ENCODE data around the gene SARDH.

Gene SARDH

DNA sequence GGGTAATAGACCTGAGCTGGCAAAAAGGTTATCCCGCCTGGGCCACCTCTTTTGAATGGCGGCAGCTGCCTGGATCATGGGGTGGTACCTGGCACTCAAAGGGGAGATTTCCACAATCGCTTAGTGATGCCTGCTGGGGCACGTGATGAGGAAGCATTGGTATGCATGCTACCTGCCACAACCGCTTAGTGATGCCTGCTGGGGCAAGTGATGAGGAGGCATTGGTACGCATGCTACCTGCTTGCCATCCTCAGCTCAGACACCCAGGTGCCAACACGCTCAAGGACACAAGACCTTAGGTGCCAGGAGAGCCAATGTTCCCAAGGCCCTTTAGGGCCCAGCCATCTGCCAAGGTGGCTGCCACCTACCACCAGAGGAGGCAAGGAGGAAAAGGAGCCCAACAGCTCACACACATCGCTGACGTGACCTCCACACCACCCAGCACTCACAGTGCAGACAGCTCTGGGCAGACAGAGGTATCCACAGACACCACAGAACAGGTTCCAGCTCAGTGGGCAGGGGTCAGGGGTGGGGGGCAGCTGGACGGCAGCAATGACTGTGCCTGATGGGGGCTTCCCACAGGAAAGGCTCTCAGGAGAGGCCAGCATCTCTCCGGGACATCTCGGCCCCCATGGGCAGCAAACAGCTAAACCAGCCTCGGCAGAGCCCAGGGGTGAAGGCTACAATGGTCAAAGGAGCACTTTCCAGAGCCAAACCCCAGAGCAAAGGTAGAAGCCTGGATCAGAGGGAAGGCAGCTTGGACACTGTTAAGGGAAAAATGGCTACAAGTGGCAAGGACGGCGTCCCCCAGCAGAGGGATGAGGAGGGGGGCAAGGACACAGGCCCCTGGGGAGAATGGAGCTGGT, 43.0 kb upstream of the SARDH start:
- H3K4me3 ChIP-seq (ENCODE audit: low read depth in 1 of 2, low read length in 2 of 2): no peak overlapping the region
- no peak overlapping the region for H3K9ac ChIP-seq (ENCODE audit: low read length)
- H3K27me3 ChIP-seq (ENCODE audit: control insufficient read depth in 1 of 2, insufficient read depth in 2 of 2, low read length in 2 of 2): no peaks in the 10 kb centered on the region
- H3K27ac ChIP-seq (ENCODE audit: low read depth, low read length): no peak overlapping the region
- H3K9me3 ChIP-seq (ENCODE audit: low read length): no peaks in the 10 kb centered on the region
- H3K36me3 ChIP-seq (ENCODE audit: insufficient read depth, low read length): no peaks in the 10 kb centered on the region
- H3K4me1 ChIP-seq (ENCODE audit: insufficient read depth, low read length): no peaks in the 10 kb centered on the region

DNA sequence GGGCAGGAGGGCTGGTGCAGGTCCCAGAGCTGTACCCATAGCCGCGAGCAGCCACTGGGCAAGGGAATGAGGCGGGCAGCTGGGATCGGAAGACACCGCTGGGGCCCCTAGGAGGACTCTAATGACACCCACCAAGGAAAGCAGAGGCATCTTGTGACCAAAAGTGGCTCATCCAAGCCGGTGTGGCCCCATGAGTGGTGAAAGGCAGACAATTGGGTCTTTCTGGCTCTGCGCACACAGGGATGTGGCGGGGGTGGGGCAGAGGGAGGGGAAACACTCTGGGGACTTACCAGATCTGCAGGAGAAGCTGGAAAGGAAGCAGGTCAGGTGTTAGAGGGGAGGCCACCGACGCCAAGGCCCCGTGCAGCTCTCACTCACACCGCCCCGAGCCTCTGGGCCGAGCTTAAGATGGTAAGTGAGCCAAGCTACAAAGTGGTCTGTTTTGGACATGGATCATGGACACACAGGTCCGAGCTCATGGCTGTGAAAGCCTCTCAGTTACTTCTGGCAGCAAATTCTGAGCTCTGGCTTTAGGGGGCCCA, 42.3 kb upstream of the SARDH start:
- Histone ChIP-seq H3K27me3 (ENCODE audit: control insufficient read depth in 1 of 2, insufficient read depth in 2 of 2, low read length in 2 of 2) (no peaks in the 10 kb centered on the region), H3K9me3 (ENCODE audit: low read length) (no peaks in the 10 kb centered on the region), H3K4me3 (ENCODE audit: low read depth in 1 of 2, low read length in 2 of 2) (no peak overlapping the region), H3K9ac (ENCODE audit: low read length) (no peak overlapping the region), H3K36me3 (ENCODE audit: insufficient read depth, low read length) (no peaks in the 10 kb centered on the region), H3K4me1 (ENCODE audit: insufficient read depth, low read length) (no peaks in the 10 kb centered on the region), H3K27ac (ENCODE audit: low read depth, low read length) (no peak overlapping the region)

DNA sequence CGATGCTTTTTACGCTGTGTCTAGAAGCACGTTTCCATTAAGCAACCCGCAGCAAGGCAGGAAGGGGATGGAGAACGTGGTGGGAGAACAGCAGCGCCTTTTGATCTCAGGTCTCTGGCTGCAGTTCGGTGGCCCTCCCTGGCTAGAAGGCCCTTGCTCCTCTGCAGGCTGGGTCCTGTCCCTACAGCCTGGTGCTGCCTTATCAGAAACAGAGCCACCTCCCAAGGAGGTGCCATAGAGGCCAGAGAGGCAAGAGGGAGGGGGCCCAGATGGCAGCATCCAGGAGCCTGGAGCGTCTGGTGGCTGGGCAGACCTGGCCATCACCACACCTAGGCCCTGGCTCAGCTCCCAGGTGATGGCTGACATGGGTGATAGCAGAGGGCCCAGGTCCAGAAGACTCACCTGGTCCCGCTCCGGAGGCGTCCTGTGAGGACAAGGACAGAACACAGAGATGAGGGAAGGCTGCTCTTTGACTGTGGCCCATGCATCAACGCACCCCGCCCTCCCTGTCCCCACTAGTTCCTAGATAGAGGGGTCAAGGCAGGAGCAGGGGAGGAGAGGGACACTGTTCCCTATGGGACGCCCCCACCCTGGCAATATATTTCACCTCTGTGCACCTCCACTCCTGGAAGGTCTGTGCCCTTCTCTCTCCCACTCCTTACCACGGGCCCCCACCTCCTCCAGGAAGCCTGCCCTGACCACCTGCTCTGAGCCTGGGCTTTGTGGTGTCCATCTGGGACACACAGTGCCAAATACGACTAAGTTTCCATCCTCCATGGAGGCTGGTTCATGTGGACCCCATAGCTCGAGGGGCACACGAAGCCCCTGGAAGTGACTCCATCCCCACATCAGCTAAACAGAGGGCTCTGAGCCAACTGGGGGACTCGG, 41.6 kb upstream of the SARDH start:
- Histone ChIP-seq H3K27me3 (ENCODE audit: control insufficient read depth in 1 of 2, insufficient read depth in 2 of 2, low read length in 2 of 2) (no peaks in the 10 kb centered on the region), H3K27ac (ENCODE audit: low read depth, low read length) (no peak overlapping the region), H3K36me3 (ENCODE audit: insufficient read depth, low read length) (peaks cover 3% of the 10 kb centered on the region), H3K4me3 (ENCODE audit: low read depth in 1 of 2, low read length in 2 of 2) (no peak overlapping the region), H3K9me3 (ENCODE audit: low read length) (no peaks in the 10 kb centered on the region), H3K9ac (ENCODE audit: low read length) (no peak overlapping the region), H3K4me1 (ENCODE audit: insufficient read depth, low read length) (no peaks in the 10 kb centered on the region)

DNA sequence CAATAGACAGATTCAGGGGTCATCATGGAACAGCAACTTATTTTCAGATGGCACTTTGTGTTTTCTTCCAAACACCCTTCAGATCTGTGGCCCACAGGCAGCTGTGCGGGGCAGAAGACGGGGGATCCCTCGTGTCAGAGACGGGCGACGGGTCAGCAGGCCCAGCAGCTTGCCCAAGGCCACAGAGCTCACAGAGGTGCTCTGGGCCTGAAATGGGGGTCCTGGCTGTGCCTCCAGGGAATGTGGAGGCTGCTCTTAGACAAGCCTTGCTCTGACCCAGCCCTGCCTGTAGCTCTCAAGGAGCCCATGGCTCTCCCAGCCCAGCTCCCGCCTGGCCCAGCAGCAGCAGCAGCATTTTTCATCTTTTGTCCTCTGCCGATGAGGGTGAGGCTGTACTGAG, 40.9 kb upstream of the SARDH start:
- H3K27me3 ChIP-seq (ENCODE audit: control insufficient read depth in 1 of 2, insufficient read depth in 2 of 2, low read length in 2 of 2): no peaks in the 10 kb centered on the region
- H3K9me3 ChIP-seq (ENCODE audit: low read length): no peaks in the 10 kb centered on the region
- H3K4me1 ChIP-seq (ENCODE audit: insufficient read depth, low read length): no peaks in the 10 kb centered on the region
- H3K4me3 ChIP-seq (ENCODE audit: low read depth in 1 of 2, low read length in 2 of 2): no peak overlapping the region
- H3K27ac ChIP-seq (ENCODE audit: low read depth, low read length): no peak overlapping the region
- peaks cover 10% of the 10 kb centered on the region for H3K36me3 ChIP-seq (ENCODE audit: insufficient read depth, low read length)
- no peak overlapping the region for H3K9ac ChIP-seq (ENCODE audit: low read length)

DNA sequence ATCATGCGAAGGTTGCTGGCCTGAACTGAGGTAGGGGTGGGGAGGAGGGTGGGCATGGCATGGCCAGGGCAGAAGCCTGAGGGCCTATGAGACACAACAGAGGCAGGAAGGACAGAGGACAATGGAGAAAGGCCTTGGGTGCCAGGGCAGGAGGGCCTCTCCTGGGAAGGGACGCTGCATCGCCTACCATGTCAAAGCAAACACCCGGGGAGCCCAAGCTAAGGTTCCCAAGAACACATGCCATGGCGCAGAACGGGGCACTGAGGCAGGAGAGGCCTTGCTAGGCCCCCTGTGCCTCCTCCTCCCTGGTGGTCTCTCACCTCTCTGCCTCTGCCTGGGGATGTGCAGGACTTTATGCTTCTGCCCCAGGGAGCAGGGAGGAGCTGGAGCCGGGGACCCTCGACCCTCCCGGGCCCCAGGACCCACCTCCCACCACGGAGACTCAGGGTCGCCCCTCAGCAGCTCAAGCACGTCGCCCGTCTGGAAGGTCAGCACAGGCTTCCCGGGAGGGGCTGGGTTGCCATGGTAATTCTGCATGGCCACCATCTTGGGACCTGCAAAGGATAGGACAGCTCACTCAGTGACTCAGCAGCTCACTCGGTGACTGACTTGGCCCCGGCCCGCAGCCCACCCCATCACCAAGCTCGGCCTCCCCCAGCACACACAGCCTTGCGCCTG, 40.3 kb upstream of the SARDH start:
- H3K9me3 ChIP-seq (ENCODE audit: low read length): no peaks in the 10 kb centered on the region
- no peak overlapping the region for H3K9ac ChIP-seq (ENCODE audit: low read length)
- H3K27ac ChIP-seq (ENCODE audit: low read depth, low read length): no peak overlapping the region
- H3K36me3 ChIP-seq (ENCODE audit: insufficient read depth, low read length): peaks cover 14% of the 10 kb centered on the region
- no peaks in the 10 kb centered on the region for H3K27me3 ChIP-seq (ENCODE audit: control insufficient read depth in 1 of 2, insufficient read depth in 2 of 2, low read length in 2 of 2)
- H3K4me1 ChIP-seq (ENCODE audit: insufficient read depth, low read length): no peaks in the 10 kb centered on the region
- H3K4me3 ChIP-seq (ENCODE audit: low read depth in 1 of 2, low read length in 2 of 2): no peak overlapping the region

DNA sequence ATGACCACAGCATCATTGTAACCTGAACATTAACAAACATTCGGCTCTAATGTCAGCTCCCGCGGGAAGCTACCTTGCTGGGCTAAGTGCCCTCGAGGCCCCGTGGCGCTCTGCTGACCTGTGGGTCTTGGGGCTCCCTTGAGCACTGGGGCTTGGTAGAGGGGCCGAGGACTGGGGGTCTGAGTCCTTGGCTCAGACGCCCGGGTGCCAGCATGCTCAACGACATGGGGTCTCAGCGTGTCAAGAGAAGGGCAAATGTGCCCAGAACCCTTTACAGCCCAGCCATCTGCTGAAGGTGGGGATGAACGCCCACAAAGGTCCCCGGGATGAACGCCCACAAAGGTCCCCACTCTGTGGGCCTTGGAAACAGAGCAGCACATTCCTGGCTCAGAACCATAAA, 39.7 kb upstream of the SARDH start:
- H3K9me3 ChIP-seq (ENCODE audit: low read length): no peaks in the 10 kb centered on the region
- no peaks in the 10 kb centered on the region for H3K27me3 ChIP-seq (ENCODE audit: control insufficient read depth in 1 of 2, insufficient read depth in 2 of 2, low read length in 2 of 2)
- peaks cover 14% of the 10 kb centered on the region for H3K36me3 ChIP-seq (ENCODE audit: insufficient read depth, low read length)
- no peak overlapping the region for H3K4me3 ChIP-seq (ENCODE audit: low read depth in 1 of 2, low read length in 2 of 2)
- no peak overlapping the region for H3K27ac ChIP-seq (ENCODE audit: low read depth, low read length)
- H3K9ac ChIP-seq (ENCODE audit: low read length): no peak overlapping the region
- no peaks in the 10 kb centered on the region for H3K4me1 ChIP-seq (ENCODE audit: insufficient read depth, low read length)

DNA sequence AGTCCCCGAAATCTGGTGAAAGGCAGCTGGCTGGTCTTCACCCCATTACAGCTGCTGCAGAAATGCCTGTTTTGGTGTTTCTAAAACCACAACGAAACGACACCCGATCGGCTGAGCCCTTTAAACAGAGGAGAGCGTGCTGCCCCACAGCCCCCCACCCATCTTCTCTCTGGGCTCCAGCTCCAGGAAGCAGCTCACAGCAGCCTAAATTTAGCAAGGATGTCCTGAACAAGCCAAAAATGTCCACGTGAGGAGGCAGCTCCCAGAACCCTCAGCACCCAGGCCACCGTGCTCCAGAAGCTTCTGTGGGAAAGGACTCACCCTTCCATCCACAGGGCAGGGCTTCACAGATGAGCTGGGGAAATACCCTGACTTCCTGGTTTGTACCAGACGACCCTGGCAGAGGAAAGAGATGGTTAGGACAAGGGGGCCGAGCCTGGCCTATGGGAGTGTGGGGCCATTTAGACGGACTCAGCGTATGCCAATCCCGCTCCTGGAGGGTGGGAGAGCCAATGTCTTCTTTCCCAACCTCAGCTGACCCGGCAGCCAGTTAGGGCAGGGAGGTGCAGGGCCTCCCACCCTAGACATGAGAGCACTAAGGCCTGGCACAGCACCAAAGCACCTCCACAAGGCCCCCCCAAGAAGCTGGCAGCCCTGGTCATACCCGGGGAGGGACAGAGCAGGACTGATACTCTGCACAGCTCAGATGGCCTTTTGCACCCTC, 39.1 kb upstream of the SARDH start:
- H3K27me3 ChIP-seq (ENCODE audit: control insufficient read depth in 1 of 2, insufficient read depth in 2 of 2, low read length in 2 of 2): no peaks in the 10 kb centered on the region
- H3K4me1 ChIP-seq (ENCODE audit: insufficient read depth, low read length): no peaks in the 10 kb centered on the region
- H3K9ac ChIP-seq (ENCODE audit: low read length): no peak overlapping the region
- H3K27ac ChIP-seq (ENCODE audit: low read depth, low read length): no peak overlapping the region
- H3K9me3 ChIP-seq (ENCODE audit: low read length): no peaks in the 10 kb centered on the region
- H3K36me3 ChIP-seq (ENCODE audit: insufficient read depth, low read length): peaks cover 14% of the 10 kb centered on the region
- H3K4me3 ChIP-seq (ENCODE audit: low read depth in 1 of 2, low read length in 2 of 2): no peak overlapping the region

DNA sequence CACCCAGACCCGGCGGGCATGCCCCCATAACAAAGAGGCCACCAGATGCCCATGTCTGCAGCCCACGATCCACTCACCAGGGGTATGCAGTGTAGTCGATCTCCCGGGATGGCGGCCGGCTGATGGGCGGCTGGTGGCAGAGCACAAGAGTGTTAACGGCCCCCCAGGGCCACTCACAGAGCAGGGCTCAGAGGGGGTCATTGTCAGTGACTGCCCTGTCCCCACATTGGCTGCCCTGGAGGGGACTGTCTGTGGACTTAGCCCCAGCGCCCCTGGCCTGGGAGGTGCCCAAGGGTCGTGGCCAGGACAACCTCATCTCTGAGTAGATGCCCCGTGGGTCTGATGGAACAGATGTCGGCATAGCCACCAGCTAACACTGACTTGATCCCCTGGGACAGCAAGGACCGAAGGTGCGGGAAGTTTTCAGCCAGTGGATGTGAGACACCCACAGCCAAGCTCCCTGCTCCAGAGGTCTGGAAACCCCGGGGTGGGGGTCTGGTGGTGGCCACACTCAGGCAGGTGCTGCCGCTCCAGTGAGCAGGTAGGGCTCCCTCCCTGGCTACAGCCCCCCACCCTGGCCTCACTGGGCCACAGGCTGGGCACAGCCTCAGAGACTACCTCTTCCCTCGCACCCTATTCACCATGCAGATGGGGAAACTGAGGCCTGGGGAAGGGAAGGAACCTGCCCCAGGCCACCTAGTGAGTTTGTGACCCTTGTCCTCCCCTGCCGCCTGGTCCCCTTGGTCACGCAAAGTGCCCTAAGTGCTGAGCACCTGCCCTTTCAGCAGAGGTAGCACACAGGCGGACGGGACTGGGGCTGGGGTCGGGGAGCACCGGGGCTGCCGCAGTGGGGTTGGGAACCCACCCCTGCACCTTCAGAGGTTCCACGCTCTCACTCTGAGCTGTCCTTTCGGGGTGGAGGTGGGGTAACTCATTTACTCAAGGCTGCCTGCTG, 38.1 kb upstream of the SARDH start:
- no peak overlapping the region for H3K9ac ChIP-seq (ENCODE audit: low read length)
- H3K4me1 ChIP-seq (ENCODE audit: insufficient read depth, low read length): no peaks in the 10 kb centered on the region
- H3K27me3 ChIP-seq (ENCODE audit: control insufficient read depth in 1 of 2, insufficient read depth in 2 of 2, low read length in 2 of 2): no peaks in the 10 kb centered on the region
- peaks cover 14% of the 10 kb centered on the region for H3K36me3 ChIP-seq (ENCODE audit: insufficient read depth, low read length)
- no peak overlapping the region for H3K4me3 ChIP-seq (ENCODE audit: low read depth in 1 of 2, low read length in 2 of 2)
- no peaks in the 10 kb centered on the region for H3K9me3 ChIP-seq (ENCODE audit: low read length)
- H3K27ac ChIP-seq (ENCODE audit: low read depth, low read length): no peak overlapping the region

DNA sequence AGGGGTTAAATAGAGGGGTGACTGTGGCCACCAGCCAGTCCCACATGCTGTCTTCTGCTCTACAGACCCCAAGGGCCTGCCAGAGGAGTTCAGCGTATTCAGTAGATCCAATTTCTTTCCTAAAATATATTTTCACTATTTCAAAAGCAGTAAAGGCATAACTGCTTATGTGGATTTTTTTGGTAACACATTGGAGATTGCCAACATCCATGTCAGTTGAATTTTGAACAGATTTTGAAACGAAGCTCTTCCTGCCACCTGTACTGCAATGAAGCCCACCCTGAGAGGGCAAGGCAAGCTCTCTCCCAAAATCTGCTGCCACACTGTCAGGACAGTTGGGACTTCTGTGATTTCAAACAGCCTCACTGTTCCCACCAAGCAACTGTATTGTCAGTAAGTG, 37.1 kb upstream of the SARDH start:
- Histone ChIP-seq H3K27ac (ENCODE audit: low read depth, low read length) (no peak overlapping the region), H3K9ac (ENCODE audit: low read length) (no peak overlapping the region), H3K9me3 (ENCODE audit: low read length) (no peaks in the 10 kb centered on the region), H3K4me1 (ENCODE audit: insufficient read depth, low read length) (no peaks in the 10 kb centered on the region), H3K36me3 (ENCODE audit: insufficient read depth, low read length) (peaks cover 14% of the 10 kb centered on the region), H3K4me3 (ENCODE audit: low read depth in 1 of 2, low read length in 2 of 2) (no peak overlapping the region), H3K27me3 (ENCODE audit: control insufficient read depth in 1 of 2, insufficient read depth in 2 of 2, low read length in 2 of 2) (no peaks in the 10 kb centered on the region)

DNA sequence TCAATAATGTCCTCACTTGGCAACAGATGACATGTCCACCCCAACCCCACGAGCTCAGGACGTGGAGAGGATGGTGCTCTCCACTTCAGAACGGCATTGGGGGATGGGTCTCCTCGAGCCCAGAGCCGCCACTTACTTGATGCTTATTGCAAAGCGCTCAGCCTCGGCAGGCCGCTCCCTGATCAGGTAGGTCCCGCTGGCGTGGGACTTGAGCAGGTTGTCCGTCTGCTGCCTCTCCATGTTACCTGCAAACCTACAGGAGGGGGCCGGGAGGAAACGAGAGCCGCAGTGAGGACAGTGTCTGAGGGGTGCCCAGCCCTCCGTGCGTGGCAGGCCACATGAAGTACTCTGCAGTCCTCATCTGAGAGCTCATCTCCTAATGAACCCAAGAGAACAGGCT, 36.6 kb upstream of the SARDH start:
- Histone ChIP-seq H3K27ac (ENCODE audit: low read depth, low read length) (no peak overlapping the region), H3K36me3 (ENCODE audit: insufficient read depth, low read length) (peaks cover 14% of the 10 kb centered on the region), H3K4me1 (ENCODE audit: insufficient read depth, low read length) (no peaks in the 10 kb centered on the region), H3K27me3 (ENCODE audit: control insufficient read depth in 1 of 2, insufficient read depth in 2 of 2, low read length in 2 of 2) (no peaks in the 10 kb centered on the region), H3K9me3 (ENCODE audit: low read length) (no peaks in the 10 kb centered on the region), H3K4me3 (ENCODE audit: low read depth in 1 of 2, low read length in 2 of 2) (no peak overlapping the region), H3K9ac (ENCODE audit: low read length) (no peak overlapping the region)
